Coronary artery (tissue), 2 donors: ENCODE data around the gene SMPDL3A.

Experiments
- DNase-seq: peaks from one replicate; pipeline ENCODE4 v3.0.0-alpha.2; 2017; ENCODE audit warnings: low spot score
- H3K27ac ChIP-seq, 2 donors: fragments of 200-600 bp; sonication (generic); one replicate each; pipeline ENCODE4 v1.5.1; 2016 to 2019
- H3K4me3 ChIP-seq: fragments of 200-600 bp; sonication (generic); 2 replicates; pipeline ENCODE4 v1.5.1; 2016; ENCODE audit warnings: mild to moderate bottlenecking, moderate library complexity
- TF ChIP-seq, protein P1 (sequence below): fragments of 200-600 bp; sonication (generic); IDR thresholded peaks from one replicate; pipeline ENCODE4 v1.5.1; 2019; ENCODE audit warnings: antibody characterized with exemption

The SMPDL3A gene

DNA sequence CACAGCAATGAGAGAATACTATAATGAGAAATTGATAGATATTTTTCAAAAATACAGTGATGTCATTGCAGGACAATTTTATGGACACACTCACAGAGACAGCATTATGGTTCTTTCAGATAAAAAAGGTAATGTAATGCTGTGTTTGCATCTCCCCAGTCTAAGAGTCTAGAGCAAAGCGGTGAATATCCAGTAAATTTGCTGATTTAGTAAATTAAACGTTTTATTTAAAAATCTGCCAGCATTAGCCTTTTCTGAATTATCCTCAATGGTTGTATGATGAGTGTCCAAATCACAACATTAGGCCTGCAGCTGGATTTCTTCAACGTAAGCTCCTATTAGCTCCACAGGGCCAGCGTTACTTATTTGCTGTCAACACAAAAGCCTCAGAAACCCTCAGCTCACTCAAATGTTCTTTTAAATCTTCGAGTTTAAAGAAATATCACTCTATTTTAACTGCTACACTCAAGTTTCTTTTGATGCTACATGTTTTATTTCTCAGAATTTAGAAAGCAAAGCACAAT is 16.0 kb downstream of the SMPDL3A start:
- Histone ChIP-seq H3K27ac (no peak overlapping the region), H3K4me3 (no peak overlapping the region)
- TF ChIP-seq, protein P1, sequence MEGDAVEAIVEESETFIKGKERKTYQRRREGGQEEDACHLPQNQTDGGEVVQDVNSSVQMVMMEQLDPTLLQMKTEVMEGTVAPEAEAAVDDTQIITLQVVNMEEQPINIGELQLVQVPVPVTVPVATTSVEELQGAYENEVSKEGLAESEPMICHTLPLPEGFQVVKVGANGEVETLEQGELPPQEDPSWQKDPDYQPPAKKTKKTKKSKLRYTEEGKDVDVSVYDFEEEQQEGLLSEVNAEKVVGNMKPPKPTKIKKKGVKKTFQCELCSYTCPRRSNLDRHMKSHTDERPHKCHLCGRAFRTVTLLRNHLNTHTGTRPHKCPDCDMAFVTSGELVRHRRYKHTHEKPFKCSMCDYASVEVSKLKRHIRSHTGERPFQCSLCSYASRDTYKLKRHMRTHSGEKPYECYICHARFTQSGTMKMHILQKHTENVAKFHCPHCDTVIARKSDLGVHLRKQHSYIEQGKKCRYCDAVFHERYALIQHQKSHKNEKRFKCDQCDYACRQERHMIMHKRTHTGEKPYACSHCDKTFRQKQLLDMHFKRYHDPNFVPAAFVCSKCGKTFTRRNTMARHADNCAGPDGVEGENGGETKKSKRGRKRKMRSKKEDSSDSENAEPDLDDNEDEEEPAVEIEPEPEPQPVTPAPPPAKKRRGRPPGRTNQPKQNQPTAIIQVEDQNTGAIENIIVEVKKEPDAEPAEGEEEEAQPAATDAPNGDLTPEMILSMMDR = no peak
- DNase-seq = no peak

DNA sequence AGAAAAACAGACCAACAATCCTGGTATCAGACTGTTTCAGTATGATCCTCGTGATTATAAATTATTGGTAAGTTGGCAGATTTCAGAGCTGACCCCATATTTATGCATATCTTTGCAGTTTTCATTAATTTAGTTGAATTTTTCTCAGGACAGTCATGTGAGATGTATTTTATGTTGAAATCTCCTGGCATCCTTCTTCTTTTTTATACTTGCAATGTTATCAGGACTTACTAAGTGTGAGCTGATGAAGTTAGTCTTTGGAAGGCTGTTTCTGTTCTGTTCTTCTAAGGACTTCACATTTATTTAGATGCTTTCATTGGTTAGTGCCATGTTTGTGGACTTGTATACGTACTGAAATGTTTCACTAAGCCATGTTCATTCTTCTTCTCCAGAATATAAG is 17.2 kb downstream of the SMPDL3A start:
- no peak overlapping the region for H3K27ac ChIP-seq
- H3K4me3 ChIP-seq = no peak overlapping the region
- no peak for DNase-seq
- TF ChIP-seq, protein P1 = no peak

DNA sequence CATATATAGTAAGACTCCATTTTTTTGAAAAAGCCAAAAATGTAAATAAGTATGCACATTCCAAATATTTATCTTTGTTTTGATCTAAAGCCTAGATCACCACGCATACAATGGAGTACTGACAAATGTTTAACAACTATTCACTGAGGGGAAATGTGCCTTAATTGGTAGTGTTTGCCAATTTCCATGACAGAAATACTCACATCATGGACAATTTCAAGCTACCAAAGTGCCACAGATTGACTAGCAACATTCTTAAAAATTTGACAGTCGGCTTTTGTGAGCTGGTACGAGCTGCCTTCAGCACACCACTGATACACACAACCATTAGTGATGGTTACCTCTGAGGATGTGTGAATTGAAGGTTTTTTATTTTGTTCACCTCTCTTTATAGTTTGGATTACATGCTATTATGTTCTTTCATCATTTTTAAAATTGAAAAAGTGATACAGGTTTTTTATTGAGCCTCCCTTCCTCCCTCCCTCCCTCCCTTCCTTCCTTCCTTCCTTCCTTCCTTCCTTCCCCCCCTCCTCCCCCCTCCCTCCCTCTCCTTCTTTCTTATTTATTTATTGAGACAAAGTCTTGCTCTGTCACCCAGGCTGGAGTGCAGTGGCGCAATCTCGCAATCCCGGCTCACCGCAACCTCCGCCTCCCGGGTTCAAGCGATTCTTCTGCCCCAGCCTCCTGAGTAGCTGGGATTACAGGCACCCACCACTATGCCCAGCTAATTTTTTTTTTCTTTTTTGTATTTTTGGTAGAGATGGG is 19.2 kb downstream of the SMPDL3A start:
- TF ChIP-seq, protein P1 = no peak
- Histone ChIP-seq H3K27ac (no peak overlapping the region), H3K4me3 (no peak overlapping the region)
- no peak for DNase-seq

DNA sequence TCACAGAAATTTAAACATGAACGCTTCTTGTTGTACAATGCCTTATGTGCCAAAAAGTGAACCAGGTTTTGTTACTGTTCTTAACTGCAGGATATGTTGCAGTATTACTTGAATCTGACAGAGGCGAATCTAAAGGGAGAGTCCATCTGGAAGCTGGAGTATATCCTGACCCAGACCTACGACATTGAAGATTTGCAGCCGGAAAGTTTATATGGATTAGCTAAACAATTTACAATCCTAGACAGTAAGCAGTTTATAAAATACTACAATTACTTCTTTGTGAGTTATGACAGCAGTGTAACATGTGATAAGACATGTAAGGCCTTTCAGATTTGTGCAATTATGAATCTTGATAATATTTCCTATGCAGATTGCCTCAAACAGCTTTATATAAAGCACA is 19.9 kb downstream of the SMPDL3A start:
- no peak for DNase-seq
- no peak overlapping the region for H3K27ac ChIP-seq
- no peak overlapping the region for H3K4me3 ChIP-seq
- TF ChIP-seq, protein P1 = no peak

DNA sequence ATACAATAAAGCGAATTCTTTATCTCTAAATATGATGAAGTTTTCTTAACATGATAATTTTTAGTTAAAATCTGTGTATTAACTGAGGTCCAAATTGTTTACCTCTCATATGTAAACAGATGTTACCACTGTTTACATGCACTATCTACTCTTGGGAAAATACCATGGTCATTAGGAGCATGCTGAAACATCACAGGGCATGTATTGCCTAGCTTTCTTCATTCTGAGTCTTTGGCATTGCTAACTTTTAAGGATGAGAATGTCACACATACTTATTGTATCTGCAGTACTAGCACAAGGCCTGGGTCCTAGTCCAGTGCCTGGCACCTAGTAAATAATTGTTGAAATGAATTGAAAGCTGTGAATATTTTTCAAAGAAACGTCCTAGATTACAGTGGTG is 20.6 kb downstream of the SMPDL3A start:
- no peak overlapping the region for H3K27ac ChIP-seq
- DNase-seq = no peak
- TF ChIP-seq, protein P1 = no peak
- H3K4me3 ChIP-seq = no peak overlapping the region

DNA sequence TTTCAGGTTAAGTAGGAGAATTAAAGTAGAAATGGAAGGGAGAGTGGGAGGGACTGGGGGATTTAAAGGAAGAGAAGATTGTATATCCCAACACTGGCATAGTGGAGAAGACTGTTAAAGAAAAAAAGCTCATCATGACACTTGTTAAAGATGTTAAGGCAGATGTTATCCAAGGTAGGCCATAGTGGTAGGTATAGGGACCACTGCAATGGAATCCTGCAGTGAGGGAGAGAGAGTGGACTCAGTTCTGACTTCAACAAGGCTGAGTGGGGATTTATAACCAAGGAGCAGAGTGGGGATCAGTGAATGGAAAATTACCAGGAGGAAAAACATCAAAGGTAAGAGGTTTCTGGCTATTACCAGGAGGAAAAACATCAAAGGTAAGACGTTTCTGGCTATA is 21.1 kb downstream of the SMPDL3A start:
- H3K27ac ChIP-seq = no peak overlapping the region
- TF ChIP-seq, protein P1 = no peak
- no peak for DNase-seq
- no peak overlapping the region for H3K4me3 ChIP-seq

DNA sequence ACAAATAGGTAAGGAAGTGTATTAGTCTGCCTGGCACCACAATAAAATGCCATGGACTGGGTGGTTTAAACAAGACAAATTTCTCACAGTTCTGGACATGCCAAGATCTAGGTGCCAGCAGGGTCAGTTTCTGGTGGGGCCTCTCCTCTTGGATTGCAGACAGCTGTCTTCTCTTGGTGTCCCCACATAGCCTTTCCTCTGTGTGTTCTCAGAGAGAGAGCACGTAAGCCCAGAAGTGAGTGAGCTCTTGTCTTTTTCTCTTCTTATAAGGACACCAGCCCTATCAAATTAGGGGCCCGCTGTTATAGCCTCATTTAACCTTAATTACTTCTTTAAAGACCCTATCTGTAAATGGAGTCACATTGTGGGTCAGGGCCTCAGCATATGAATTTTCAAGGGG is 28.3 kb downstream of the SMPDL3A start:
- no peak for DNase-seq
- TF ChIP-seq, protein P1 = no peak

More for the DNA sequence above, 28.3 kb downstream of the SMPDL3A start:
- Histone ChIP-seq H3K4me3 (no peak overlapping the region), H3K27ac (no peak overlapping the region)
